HepG2 (cell line): ENCODE data around the gene TRNT1. TPM values are rescaled to one million over a fixed set of nuclear protein-coding genes. Genes with fewer than 3 reads are reported as not detected.

Source experiments
- ATAC-seq: fragments of 200-7000 bp; cut with Tn5 transposase; 3 replicates; pipeline ENCODE4 v1.9.1; 2020; ENCODE audit warnings: mild to moderate bottlenecking, moderate library complexity
- BruUV-seq: library from RNA; stranded (reverse); fragments of 400-500 nt; replicated peaks from 2 replicates; lab custom pipeline; 2021; lab: Mats Ljungman, UMichigan
- CTCF ChIA-PET: fragments of 300-600 bp; formaldehyde crosslinking; extraction: SDS; loops from one replicate; lab custom pipeline; 2021; ENCODE audit warnings: low total read pairs, inconsistent platforms, low intra/inter-chr PET ratio; lab: Yijun Ruan, JAX
- POLR2A ChIA-PET: fragments of 350-600 bp; sonication (Branson Sonifier 250); formaldehyde crosslinking; loops from one replicate; lab custom pipeline; 2020; ENCODE audit warnings: antibody characterized with exemption, inconsistent platforms; lab: Yijun Ruan, JAX
- DNase-seq: peaks from one replicate; pipeline ENCODE4 v3.0.0-alpha.2; 2015; ENCODE audit warnings: low spot score
- FAIRE-seq: peaks from 3 replicates; lab custom pipeline; 2011; peaks lifted over from hg19 to GRCh38; lab: Jason Lieb, UNC
- H2AFZ ChIP-seq: one replicate; pipeline ENCODE4 v1.6.1; 2011; ENCODE audit warnings: low read length, inconsistent platforms
- H3K27ac ChIP-seq: fragments of 300-600 bp; 3 replicates; pipeline ENCODE4 v1.8.0; 2011; ENCODE audit warnings: mixed run types, mild to moderate bottlenecking, mixed read lengths, low read length, inconsistent platforms; ENCODE audit not compliant: insufficient read depth; ENCODE audit errors: extremely low read length
- H3K27me3 ChIP-seq, 2 experiments: fragments of 200-600 bp in 1 of 2; 2 replicates in 1 of 2; 3 replicates in 1 of 2; pipeline versions ENCODE4 v1.6.0 to v1.8.0; 2011; ENCODE audit warnings: low read length in 2 of 2, mild to moderate bottlenecking in 2 of 2, moderate library complexity in 2 of 2, inconsistent platforms in 1 of 2; ENCODE audit not compliant: insufficient read depth in 2 of 2, control insufficient read depth in 1 of 2
- H3K36me3 ChIP-seq, 2 experiments: fragments of 200-600 bp in 1 of 2; replicated peaks in 1 of 2; 2 replicates in 1 of 2; 3 replicates in 1 of 2; pipeline versions ENCODE4 v1.5.1 to v1.8.0; 2011; ENCODE audit warnings: low read length in 2 of 2, inconsistent platforms in 1 of 2; ENCODE audit not compliant: insufficient read depth in 2 of 2, control insufficient read depth in 1 of 2
- H3K4me1 ChIP-seq: 2 replicates; pipeline ENCODE4 v1.5.1; 2012; ENCODE audit warnings: low read length, inconsistent platforms; ENCODE audit not compliant: insufficient read depth
- H3K4me2 ChIP-seq: 2 replicates; pipeline ENCODE4 v1.6.0; 2011; ENCODE audit warnings: low read depth, low read length, inconsistent platforms
- H3K4me3 ChIP-seq, 3 experiments: fragments of 200-600 bp in 1 of 3; sonication (generic), shearing (Covaris generic) in 1 of 3; replicated peaks in 1 of 3; 2 replicates each; pipeline ENCODE4 v1.5.1; 2011 to 2016; ENCODE audit warnings: low read length in 3 of 3, inconsistent platforms in 2 of 3, low read depth in 2 of 3, mild to moderate bottlenecking in 2 of 3, control low read depth in 1 of 3, mixed read lengths in 1 of 3; ENCODE audit not compliant: insufficient read depth in 1 of 3
- H3K79me2 ChIP-seq: one replicate; pipeline ENCODE4 v1.6.1; 2011; ENCODE audit warnings: low read length, inconsistent platforms; ENCODE audit not compliant: insufficient read depth
- H3K9ac ChIP-seq: 2 replicates; pipeline ENCODE4 v1.6.0; 2011; ENCODE audit warnings: mild to moderate bottlenecking, low read depth, low read length, inconsistent platforms; ENCODE audit not compliant: insufficient read depth
- H3K9me3 ChIP-seq: 2 replicates; pipeline ENCODE4 v1.5.1; 2012; ENCODE audit warnings: mild to moderate bottlenecking, low read length
- H4K20me1 ChIP-seq: 2 replicates; pipeline ENCODE4 v1.6.0; 2011; ENCODE audit warnings: inconsistent platforms, mild to moderate bottlenecking, low read length, moderate library complexity; ENCODE audit not compliant: insufficient read depth
- ELF4 ChIP-seq: sonication (generic); formaldehyde crosslinking; IDR thresholded peaks from 2 replicates; pipeline ENCODE4 v1.5.0; 2020; ENCODE audit warnings: missing genetic modification reagents, mild to moderate bottlenecking, moderate library complexity, borderline replicate concordance
- FOSL2 ChIP-seq: sonication (generic); formaldehyde crosslinking; IDR thresholded peaks from 2 replicates; pipeline ENCODE4 v1.4.0; 2020; ENCODE audit warnings: missing genetic modification reagents
- GATAD1 ChIP-seq: IDR thresholded peaks from 2 replicates; pipeline ENCODE4 v1.6.1; 2016; ENCODE audit warnings: missing genetic modification reagents, missing compliant biosample characterization
- JUN ChIP-seq: sonication (generic); formaldehyde crosslinking; IDR thresholded peaks from 2 replicates; pipeline ENCODE4 v1.4.0; 2020; ENCODE audit warnings: mild to moderate bottlenecking, missing genetic modification reagents
- NCOA2 ChIP-seq: sonication (generic); formaldehyde crosslinking; IDR thresholded peaks from 2 replicates; pipeline ENCODE4 v1.8.0; 2022; ENCODE audit warnings: inconsistent platforms
- NR2F2 ChIP-seq: IDR thresholded peaks from 2 replicates; pipeline ENCODE4 v1.6.1; 2012; ENCODE audit warnings: low read depth, inconsistent platforms, borderline replicate concordance
- RBFOX2 ChIP-seq: fragments of 200-400 bp; formaldehyde crosslinking; IDR thresholded peaks from 2 replicates; pipeline ENCODE4 v1.6.1; 2017; ENCODE audit warnings: low read depth, mild to moderate bottlenecking, low read length
- SAP130 ChIP-seq: IDR thresholded peaks from 2 replicates; pipeline ENCODE4 v1.6.1; 2016; ENCODE audit warnings: low read depth
- ZNF232 ChIP-seq: sonication (generic); formaldehyde crosslinking; IDR thresholded peaks from 2 replicates; pipeline ENCODE4 v1.4.0; 2020; ENCODE audit warnings: missing genetic modification reagents, borderline replicate concordance
- ZNF326 ChIP-seq: sonication (generic); formaldehyde crosslinking; IDR thresholded peaks from 2 replicates; pipeline ENCODE4 v1.4.0; 2020; ENCODE audit warnings: missing genetic modification reagents, borderline replicate concordance
- ZNF451 ChIP-seq: sonication (generic); formaldehyde crosslinking; IDR thresholded peaks from 2 replicates; pipeline ENCODE4 v1.5.0; 2020; ENCODE audit warnings: mild to moderate bottlenecking, missing genetic modification reagents
- ZNF614 ChIP-seq: IDR thresholded peaks from 2 replicates; pipeline ENCODE4 v1.6.1; 2018; ENCODE audit warnings: missing biosample characterization, missing genetic modification reagents, inconsistent platforms, borderline replicate concordance
- WGBS: methylation state at CpG from one replicate; pipeline ENCODE4 v1.1.6; 2017; ENCODE audit warnings: low lambda C conversion rate; 5-methylcytosine and 5-hydroxymethylcytosine counted together
- in situ Hi-C: cut with HindIII; loops from 2 replicates; pipeline ENCODE4 v1.10.0; 2017; ENCODE audit warnings: low pct_unique_long_range_greater_than_20kb; ENCODE audit not compliant: extremely low pct_ligation_motif_present
- intact Hi-C: fragments of 100-400 bp; cut with micrococcal nuclease; formaldehyde crosslinking; loops from one replicate; pipeline ENCODE4 v1.10.0; 2022; ENCODE audit not compliant: unreplicated experiment
- polyA plus RNA-seq, 8 experiments: library from polyadenylated mRNA; depleted of rRNA in 3 of 8; stranded (reverse) in 7 of 8; unstranded in 1 of 8; fragments of >200 nt; fragmentation: Illumina TruSeq in 4 of 8; extraction: Trizol in 4 of 8; gene quantifications; 2 replicates each; pipeline versions ENCODE4 v1.2.1 to v1.2.3, GENCODE V29; 2011 to 2016; ENCODE audit warnings: low read depth in 4 of 8, missing spikeins in 1 of 8, mixed read lengths in 1 of 8; ENCODE audit not compliant: insufficient read depth in 1 of 8
- total RNA-seq, 5 experiments: library from RNA; depleted of rRNA; stranded (reverse); fragments of >200 nt; fragmentation: Illumina TruSeq; extraction: Trizol; gene quantifications; 2 replicates each; pipeline ENCODE4 v1.2.3, GENCODE V29; 2016; ENCODE audit warnings: low read depth in 1 of 5
- TF ChIP-seq, protein P1 (sequence below): sonication (generic); formaldehyde crosslinking; IDR thresholded peaks from 2 replicates; pipeline ENCODE4 v1.8.1; 2023; ENCODE audit warnings: missing genetic modification reagents, inconsistent platforms, borderline replicate concordance
- TF ChIP-seq, protein P2 (sequence below), 2 experiments: sonication (generic) in 1 of 2; formaldehyde crosslinking in 1 of 2; IDR thresholded peaks; 2 replicates each; pipeline versions ENCODE4 v1.6.1 to v1.9.0; 2014 to 2022; ENCODE audit warnings: antibody characterized with exemption in 1 of 2, borderline replicate concordance in 1 of 2, inconsistent platforms in 1 of 2, low read depth in 1 of 2, missing genetic modification reagents in 1 of 2
- TF ChIP-seq, protein P3 (sequence below): sonication (generic); formaldehyde crosslinking; conservative IDR thresholded peaks from 2 replicates; pipeline ENCODE4 v1.4.0; 2020; ENCODE audit warnings: missing genetic modification reagents

The TRNT1 gene
- total and polyA plus RNA-seq, 2 of the 13 experiments (the other 11 are each of a cell fraction or from before 2014, with no cell fraction given), result 9.4 to 27.7 TPM

DNA sequence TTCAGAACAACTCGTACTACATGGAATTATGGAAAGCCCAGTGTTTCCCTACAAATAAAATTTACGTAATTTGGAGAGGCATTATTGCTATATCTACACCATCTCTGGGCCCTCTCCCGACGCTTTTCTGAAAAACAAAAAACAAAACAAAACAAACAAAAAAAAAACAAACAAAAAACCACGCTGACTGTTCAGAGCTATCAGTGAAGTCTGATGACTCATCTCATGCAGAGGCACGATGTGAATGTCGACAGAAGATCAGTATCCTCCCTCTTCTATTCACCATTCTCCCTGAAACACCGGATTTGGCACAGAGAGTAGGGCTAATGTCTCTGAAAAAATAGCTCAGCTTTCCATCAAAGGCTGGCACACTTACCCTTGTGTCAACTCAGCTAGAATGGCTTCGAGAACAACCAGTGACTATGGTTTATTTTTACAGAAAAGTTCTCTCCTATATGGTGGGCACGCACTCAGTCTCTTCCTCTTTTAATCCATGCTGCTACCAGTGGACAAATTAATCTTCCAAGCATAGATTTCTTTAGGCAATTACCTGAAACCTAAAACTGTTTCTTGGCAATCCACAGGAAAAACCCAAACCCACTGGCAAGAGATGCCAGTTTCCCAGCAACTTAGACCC, 51.2 kb downstream of the TRNT1 start:
- peak; percentile 14 for DNase-seq
- 46% methylated on average over 10 of the region's 10 CpGs for WGBS
- TF ChIP-seq FOSL2, result peak; percentile 83
- no peak for TF ChIP-seq ZNF232 (CRISPR knock-in tag)
- TF ChIP-seq ELF4 (CRISPR knock-in tag), result no peak
- TF ChIP-seq, protein P1, sequence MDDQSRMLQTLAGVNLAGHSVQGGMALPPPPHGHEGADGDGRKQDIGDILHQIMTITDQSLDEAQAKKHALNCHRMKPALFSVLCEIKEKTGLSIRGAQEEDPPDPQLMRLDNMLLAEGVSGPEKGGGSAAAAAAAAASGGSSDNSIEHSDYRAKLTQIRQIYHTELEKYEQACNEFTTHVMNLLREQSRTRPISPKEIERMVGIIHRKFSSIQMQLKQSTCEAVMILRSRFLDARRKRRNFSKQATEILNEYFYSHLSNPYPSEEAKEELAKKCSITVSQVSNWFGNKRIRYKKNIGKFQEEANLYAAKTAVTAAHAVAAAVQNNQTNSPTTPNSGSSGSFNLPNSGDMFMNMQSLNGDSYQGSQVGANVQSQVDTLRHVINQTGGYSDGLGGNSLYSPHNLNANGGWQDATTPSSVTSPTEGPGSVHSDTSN (CRISPR knock-in tag), result no peak
- TF ChIP-seq NCOA2 (CRISPR knock-in tag), result no peak
- no peak for TF ChIP-seq NR2F2
- TF ChIP-seq ZNF614 (CRISPR knock-in tag), result no peak
- no peak for TF ChIP-seq GATAD1 (CRISPR knock-in tag)
- TF ChIP-seq, protein P2, sequence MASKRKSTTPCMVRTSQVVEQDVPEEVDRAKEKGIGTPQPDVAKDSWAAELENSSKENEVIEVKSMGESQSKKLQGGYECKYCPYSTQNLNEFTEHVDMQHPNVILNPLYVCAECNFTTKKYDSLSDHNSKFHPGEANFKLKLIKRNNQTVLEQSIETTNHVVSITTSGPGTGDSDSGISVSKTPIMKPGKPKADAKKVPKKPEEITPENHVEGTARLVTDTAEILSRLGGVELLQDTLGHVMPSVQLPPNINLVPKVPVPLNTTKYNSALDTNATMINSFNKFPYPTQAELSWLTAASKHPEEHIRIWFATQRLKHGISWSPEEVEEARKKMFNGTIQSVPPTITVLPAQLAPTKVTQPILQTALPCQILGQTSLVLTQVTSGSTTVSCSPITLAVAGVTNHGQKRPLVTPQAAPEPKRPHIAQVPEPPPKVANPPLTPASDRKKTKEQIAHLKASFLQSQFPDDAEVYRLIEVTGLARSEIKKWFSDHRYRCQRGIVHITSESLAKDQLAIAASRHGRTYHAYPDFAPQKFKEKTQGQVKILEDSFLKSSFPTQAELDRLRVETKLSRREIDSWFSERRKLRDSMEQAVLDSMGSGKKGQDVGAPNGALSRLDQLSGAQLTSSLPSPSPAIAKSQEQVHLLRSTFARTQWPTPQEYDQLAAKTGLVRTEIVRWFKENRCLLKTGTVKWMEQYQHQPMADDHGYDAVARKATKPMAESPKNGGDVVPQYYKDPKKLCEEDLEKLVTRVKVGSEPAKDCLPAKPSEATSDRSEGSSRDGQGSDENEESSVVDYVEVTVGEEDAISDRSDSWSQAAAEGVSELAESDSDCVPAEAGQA (IDR thresholded peaks at IDR 0.05; ENCODE audit: low read depth), result no peak
- TF ChIP-seq, protein P2 (CRISPR knock-in tag; IDR thresholded peaks at IDR 0.05; ENCODE audit: borderline replicate concordance), result no peak
- TF ChIP-seq SAP130 (CRISPR knock-in tag), result 0 out of 2 replicates have a peak, but pooled peaks have one; percentile 7
- no peak for TF ChIP-seq JUN (CRISPR knock-in tag)
- no peak for TF ChIP-seq ZNF451 (CRISPR knock-in tag)
- TF ChIP-seq, protein P3, sequence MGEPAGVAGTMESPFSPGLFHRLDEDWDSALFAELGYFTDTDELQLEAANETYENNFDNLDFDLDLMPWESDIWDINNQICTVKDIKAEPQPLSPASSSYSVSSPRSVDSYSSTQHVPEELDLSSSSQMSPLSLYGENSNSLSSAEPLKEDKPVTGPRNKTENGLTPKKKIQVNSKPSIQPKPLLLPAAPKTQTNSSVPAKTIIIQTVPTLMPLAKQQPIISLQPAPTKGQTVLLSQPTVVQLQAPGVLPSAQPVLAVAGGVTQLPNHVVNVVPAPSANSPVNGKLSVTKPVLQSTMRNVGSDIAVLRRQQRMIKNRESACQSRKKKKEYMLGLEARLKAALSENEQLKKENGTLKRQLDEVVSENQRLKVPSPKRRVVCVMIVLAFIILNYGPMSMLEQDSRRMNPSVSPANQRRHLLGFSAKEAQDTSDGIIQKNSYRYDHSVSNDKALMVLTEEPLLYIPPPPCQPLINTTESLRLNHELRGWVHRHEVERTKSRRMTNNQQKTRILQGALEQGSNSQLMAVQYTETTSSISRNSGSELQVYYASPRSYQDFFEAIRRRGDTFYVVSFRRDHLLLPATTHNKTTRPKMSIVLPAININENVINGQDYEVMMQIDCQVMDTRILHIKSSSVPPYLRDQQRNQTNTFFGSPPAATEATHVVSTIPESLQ (CRISPR knock-in tag), result no peak
- no peak for TF ChIP-seq RBFOX2
- no peak for TF ChIP-seq ZNF326 (CRISPR knock-in tag)

More for the DNA sequence above, 51.2 kb downstream of the TRNT1 start:
- Histone ChIP-seq H3K36me3 (peaks cover 1 to 19% of the 10 kb centered on the region in 2 experiments; a peak in 4 of 5 replicates), H3K27me3 (no peaks in the 10 kb centered on the region; a peak in 1 of 5 replicates), H2AFZ (no peak overlapping the region), H3K9me3 (no peaks in the 10 kb centered on the region), H3K27ac (no peak overlapping the region), H3K79me2 (peaks cover 33% of the 10 kb centered on the region), H4K20me1 (peaks cover 21% of the 10 kb centered on the region; the same call in 1 of the 2 replicates), H3K4me1 (peaks cover 25% of the 10 kb centered on the region), H3K4me3 (peak overlapping the region; percentile 90 to 99 (median 97); a peak in 5 of 6 replicates), H3K9ac (peak overlapping the region; percentile 86), H3K4me2 (peak overlapping the region; percentile 90)
- in situ Hi-C loops (no loop called here), intact Hi-C loops (loop anchor here (10.0 kb wide), 1 partner anchor 1567 kb away; no protein-coding TSS in a partner anchor)
- FAIRE-seq (no peak), ATAC-seq (no peak)
- CTCF ChIA-PET, result no interaction called here
- no TSS peak for BruUV-seq
- POLR2A ChIA-PET, result no interaction called here
